ENCODE results near the gene PDLIM5.
"Not testable (repeated sequence)": the region's sequence is repeated elsewhere in the genome, so short reads cannot be mapped to it uniquely, and the experiment has no call there.

PDLIM5 gene

DNA sequence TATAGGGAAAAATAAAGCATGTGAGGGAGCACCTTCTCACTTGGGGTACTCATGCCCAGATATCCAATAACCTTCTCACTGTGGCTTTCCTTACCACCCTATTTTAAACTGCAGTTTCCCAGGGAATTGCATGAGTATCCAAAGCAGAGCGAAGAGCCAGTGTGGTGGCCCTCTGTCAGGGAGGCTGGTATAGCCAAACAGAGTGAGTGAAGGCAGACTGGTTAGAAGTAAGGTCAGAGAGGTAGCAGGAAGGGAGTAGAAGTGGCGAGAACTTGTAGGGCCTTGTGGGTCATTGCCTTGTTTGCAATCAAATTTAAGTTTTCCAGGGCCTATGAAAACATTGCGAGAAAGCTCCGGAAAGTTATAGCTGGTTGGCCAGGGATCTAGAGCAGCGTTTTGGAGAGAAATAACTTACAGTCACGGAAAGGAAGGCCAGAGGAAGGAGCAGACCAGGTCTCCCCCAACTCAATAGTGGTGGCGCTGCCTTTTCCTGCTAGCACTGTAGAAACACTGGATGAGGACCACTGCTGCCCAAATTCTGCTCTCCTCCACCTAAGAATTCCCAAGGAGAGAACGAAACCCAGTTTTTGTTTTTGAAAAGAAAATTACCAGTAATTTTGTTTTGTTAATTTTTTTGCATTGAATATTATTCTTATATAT is 77.2 kb downstream of the PDLIM5 start:
- DNase-seq (ENCODE audit: low spot score) = no peak

DNA sequence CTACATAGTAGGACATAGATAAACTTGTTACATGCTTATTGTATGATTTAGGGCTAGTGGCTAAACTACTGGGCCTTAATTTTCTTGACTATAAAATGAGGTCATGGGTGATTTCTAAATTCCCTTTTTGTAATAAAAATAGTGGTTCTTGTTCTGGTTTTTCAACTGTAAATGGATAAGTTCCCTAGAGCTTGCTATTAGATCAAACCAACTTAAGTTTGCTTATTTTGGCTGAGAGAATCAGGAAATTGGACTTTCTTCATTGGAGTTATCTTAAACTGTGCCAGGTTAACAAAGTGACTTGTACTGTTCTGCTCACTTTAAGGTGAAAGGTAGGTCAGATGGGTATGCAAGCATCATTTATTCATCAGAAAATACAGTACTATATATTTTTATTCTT is 78.3 kb downstream of the PDLIM5 start:
- DNase-seq (ENCODE audit: low spot score) = no peak

DNA sequence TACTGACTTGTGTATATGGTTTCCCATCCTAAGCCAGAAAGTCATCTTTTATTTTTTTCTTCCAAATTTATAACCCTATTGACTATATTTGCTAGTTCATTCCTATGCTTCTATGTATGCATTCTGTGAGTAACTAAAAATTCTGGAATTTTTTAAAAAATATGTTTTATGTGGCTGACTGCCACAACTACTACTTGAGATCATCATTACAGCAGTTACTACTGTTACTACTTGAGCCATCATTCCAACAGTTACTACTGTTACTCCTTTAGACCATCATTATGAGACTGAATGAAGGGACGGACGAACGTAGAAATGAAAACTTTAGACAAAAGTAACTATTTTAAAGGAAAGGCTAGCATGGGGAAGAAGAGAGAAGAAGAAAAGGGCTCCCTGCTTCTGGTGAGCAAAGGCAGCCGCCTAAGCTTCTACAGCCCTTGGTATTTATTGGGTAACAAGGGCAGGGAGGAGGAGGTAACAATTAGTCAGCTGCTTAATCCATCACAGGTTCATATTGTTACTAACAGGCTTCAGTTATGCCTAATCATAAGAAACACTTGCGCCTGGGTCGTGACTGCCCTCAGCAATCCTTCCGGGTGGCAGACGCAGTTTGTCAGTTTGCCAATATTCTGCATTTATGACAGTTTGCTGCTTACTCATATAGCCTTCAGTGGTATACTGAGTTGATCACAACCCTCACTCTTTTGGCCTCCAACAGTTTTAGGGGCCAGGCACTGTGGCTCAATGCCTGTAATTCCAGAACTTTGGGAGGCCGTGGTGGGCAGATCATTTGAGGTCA is 80.4 kb downstream of the PDLIM5 start:
- DNase-seq (ENCODE audit: low spot score) = no peak

DNA sequence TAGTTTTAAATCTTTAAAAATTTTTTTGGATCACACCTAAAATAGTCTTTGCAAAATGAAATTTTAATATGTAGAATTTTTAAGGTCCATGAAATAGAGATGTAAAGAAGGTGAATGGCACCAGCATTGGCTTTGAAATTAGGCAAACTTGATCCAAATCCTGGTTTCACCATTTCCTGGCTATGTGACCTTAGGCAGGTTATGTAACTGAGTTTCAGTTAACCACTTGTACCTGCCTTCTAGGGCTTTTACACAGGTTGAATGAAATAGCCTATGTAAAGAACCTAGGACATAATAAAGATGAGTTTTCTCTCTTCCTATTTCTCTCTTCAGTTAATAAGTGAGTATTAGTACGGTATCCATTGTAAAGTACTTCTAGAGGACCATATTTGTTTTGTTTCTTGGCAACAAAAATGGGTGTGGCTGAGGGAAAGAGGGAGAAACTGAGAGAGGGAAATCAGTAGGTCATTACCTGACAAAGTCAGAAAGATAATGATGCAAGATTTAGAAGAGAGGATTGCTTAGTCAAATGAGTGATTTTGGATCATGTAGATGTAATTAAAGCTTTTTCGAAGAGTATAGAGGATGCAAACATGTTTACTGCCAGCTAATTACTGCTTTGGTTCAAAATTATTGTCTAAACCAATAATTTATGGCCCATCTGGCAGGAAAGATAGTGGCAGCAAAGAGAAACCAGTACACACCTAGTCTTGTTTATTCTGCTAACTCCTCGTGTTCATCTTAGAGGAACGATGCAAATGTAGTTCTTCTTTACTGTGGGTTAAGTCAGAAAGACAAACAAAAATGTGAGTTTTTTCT is 81.9 kb downstream of the PDLIM5 start:
- no peak for DNase-seq (ENCODE audit: low spot score)

DNA sequence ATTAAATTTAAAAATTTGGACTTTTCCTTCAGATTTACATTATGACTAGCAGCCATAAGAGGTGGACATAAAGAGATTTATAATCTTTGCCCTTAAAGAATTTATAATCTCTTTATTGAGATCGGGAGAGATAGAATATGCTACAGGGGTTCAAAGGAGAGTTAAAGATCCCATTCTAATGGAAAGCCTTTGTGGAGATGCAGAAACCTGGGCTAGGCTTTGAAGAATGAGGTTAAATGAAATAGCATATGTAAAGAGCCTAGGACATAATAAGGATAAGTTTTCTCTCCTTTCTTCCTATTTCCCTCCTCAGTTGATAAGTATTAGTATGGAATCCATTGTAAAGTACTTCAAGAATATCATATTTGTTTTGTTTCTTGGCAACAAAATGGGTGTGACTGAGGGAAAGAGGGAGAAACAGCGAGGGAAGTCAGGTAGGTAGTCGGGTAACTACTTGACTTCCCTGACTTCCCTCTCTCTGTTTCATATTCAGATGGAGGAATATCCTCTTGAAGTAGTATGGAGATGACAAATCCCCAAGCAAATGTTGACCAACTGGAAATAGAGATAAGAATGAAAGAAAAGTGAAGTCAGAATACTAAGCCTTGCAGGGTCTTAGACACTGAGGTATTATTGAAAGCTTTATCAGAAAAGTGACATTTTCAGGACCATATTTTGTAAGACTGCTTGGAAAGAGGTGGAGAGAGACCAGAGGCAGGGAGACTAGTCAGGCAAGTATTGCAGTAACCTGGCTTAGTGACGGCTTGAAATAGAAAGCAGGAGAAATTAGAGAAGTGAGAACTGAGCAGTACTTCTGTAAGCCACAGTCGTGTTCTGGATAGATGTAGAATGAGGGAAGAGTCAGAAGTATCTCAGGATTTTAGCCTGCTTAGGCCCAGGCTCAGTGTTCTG is 82.9 kb downstream of the PDLIM5 start:
- DNase-seq (ENCODE audit: low spot score) = no peak

DNA sequence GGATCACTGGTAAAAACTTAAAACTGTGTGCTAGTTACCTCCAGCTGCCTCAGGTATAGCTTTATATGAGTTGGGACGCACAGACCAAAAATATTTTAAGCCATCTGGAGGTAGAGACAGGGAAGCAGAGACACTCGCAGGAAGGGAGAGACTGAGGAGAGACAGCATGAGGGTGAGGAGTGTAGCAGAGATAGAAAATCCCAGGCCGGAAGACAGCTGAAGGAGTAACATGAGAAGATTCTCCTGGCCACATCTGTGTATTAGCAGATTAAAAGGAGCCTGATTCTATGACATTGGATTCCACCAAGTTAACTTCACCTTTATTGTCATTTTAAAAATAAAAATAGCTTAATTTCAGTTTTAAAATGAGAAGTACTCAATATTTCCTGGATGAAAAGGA is 84.3 kb downstream of the PDLIM5 start:
- DNase-seq (ENCODE audit: low spot score) = no peak

DNA sequence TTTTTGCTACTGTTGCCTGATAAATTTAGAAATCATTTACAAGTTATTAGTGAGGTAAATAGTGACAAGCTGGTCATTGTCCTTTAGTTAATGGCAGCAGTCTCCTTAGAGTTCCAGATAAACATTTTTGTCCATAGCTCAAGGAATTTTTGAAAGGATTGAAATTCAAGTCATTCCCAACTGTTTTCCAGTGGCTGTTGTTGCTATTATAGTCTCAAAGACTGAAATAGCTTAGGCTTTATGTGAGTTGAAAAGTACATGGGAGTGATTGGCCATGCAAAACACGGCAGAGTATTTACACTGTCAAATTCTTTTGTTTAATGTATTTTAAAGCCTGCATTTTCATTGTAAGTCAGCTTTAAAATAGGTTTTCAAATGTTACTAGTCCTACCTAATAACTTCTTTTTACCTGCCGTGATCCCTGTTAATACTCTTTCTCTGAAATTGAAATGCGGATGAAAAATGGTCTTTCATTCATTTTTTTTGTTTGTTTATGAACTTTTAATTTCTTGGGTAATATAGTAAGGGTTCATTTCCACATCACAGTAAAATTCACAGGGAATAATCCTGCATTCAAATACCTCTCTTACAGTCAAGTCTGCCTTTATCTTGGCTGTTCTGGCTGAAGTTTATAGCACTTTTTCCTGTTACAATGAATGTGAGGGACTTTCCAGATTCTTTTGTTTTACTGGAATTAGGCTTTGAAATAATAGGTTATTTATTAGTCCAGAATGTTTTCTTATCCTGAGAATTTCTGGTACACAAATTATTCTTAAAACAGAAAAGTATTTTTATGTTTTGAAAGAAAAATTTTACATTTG is 85.1 kb downstream of the PDLIM5 start:
- DNase-seq (ENCODE audit: low spot score) = no peak

DNA sequence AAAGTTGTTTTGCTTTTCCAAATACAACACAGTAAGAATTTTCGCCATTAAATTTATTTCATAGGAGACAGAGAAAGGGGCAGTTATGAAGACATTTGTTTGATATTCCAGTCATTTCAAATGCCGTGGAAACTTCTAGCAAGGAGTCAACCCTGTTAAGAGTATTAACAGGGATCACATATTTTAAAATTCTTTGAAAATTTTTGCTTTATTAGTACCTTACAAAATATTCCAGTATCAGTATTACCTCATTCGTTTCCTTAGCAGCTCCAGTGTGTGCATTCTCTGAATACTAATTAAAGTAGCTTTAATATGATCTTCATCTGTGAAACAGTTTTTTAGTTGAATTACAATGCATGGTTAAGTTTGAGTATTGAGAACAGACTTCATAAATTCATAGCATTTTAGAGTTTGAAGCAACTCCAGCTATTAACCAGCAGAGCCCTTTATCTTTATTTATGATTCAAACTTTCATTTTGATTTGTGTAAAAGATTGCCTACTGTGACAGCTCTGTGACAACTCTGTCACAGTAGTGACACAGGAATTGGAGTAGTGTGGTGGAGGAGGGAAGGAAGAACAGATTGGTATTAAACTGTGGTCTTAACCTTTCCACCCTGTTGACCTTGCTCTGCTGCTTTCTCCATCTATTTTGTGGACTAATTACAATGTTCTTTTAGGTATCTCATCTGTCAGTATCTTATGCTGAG is 86.3 kb downstream of the PDLIM5 start:
- no peak for DNase-seq (ENCODE audit: low spot score)

DNA sequence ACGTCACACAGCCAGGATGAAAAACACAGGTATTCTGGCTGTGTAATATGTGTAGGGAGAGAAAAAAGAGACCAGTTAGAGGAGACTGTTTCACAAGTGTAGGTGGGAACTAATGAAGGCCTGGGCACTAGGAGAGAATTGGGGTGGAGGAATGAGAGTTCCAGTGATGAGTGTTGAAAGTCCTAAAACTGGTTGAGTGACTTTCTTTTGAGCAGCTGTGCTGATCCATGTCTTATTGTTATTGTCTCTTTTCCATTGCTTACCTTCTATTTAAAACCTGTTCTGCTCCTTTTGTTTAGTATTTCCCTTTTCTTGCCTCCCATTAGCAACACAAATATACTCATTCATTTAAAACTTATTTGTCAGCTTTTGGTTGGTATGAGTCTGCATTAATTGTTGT is 88.7 kb downstream of the PDLIM5 start:
- peak; percentile 19 for DNase-seq (ENCODE audit: low spot score)

DNA sequence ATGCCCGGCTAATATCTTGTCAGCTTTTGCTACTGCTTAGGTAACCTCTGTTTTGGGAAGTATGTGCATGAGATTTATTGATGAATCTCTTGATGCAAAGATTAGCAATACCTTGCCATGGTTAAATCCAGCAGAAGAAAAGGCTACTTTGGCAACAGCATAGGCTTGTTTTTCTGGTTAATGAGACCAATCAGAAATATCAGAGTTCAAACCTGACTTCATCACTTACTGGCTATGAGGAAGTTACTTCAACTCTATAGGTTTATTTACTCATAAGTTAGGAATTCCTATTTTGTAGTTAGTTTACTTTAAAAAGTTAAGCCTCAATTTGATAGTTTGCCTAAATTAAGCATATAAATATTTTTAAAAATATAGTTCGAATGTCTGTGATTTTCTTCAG is 93.1 kb downstream of the PDLIM5 start:
- no peak for DNase-seq (ENCODE audit: low spot score)

DNA sequence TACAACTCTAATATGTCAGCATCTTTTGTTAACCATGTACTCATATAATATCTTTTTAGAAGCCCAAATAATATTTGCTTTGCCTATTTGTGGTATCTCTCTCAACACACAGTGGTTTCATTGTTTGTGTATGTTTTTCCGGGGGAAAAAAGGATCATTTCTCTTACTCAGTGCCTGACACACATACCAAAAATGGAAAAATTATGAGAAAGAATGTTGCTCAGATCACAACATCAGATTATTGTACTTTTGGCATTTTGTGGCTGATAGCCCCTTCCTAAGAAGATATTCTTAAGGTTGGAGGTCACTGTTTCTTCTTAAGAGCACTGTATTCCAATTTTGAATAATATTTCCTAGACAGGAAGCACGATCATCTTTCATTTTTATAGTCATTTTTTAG is 93.6 kb downstream of the PDLIM5 start:
- DNase-seq (ENCODE audit: low spot score) = no peak

DNA sequence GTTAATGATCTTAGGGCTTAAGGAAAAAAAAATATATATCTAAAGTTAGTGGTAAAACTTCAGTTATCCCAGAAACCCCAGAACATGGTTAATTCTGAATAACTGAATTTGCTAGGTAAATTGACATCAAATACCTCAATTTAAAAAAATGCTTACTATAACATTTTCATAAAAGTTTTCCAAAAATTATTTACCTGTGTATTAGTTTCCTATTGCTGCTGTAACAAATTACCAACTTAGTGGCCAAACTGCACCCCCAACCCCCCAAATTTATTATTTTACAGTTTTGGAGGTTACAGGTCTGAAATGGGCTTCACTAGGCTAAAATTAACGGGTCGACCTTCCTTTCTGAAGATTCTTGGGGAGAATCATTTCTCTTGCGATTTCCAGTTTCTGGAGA is 95.2 kb downstream of the PDLIM5 start:
- DNase-seq (ENCODE audit: low spot score) = no peak

DNA sequence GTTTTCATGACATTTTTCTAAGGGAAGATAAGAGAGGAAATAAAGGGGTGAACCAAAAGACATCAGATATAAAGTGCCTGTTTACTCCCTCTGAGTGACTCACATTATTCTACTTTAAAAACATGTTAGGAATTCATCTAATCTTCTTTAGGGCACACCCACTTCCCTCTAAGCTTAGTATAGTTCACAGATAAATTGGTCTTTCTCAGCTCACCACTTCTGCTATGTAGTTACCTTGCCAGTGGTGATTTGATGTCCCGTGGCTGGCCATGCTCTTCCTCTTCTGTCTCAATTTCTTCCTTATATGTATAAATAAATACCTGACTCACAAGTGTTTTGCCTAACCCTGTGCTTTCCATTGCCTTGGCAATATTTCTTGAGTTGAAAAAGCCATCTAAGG is 96.8 kb downstream of the PDLIM5 start:
- no peak for DNase-seq (ENCODE audit: low spot score)

DNA sequence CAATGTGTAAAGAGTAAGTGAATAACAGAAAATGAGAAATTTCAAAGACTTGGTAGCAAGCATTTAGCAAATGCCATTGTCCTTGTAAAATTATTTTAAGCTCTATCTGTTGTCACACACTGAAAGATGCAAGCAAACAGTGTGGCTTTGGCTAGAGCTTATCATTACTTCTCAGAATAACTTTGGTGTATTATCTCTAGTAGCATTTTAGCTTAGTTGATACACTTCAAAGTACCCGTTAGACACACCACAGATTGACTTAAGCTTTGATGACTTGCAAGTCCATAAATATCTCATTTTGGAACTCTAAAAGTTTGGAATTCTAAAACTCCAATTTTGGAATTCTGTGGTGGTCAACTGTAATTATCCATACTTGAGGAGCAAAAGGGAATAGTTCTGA is 98.6 kb downstream of the PDLIM5 start:
- no peak for DNase-seq (ENCODE audit: low spot score)

DNA sequence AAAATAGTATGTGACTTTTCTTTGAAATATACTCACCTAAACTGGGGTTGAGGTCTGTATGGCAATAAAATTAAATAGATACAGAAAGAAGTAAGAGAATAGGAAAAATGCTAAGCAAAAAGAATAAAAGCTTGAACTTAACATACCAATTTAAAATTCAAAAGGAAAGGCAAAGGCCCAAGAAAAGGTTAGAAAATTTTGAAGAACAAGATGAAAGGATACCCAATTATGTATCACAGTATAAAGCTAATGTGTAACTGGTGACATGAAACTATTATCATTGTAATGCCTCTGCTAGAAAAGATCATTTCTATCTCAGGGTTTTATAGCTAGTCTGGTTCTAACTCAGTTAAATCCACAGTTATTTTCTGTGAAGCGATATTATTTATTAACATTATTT is 99.1 kb downstream of the PDLIM5 start:
- no peak for DNase-seq (ENCODE audit: low spot score)

DNA sequence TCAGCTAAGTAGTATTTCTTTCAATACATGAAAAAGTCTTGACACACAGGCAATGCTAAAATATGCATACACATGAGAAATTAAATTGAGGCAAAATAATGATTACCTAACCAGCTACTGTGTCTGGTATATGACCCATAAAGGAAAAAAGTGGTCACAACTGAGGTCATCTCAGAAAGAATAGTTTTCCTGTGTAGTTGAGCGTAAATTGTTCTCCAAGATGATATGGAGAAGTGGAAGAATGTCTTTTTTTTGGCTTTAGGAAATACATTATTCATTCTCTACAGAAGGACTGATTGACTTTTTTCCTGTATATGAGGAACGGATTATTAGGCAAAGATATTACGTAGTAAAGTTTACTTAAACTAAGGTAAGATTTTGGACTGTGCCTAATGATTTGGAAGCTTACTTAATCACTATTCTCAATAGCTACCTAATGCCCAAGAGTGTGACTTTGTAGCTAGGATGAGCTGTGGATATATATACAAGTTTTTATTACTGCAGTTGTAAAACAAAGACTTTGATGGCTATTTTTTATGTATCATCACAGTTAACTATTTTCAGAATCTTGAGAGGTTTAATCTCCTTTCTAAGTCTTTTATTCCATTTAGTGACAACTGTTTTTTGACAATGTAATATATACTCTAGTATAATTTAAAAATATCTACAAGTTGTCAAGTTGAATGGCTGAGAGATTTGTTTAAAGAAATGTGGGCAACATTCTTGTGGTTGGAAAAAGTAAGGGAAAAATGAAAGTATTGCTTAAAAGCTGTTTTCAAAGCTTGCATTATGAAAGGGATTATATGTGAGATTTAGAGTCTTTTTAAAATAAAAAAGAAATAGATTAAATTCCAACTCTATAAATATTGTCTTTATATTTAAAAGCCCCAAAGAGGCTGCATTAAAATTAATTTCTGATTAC is 100.2 kb downstream of the PDLIM5 start:
- DNase-seq (ENCODE audit: low spot score) = no peak

DNA sequence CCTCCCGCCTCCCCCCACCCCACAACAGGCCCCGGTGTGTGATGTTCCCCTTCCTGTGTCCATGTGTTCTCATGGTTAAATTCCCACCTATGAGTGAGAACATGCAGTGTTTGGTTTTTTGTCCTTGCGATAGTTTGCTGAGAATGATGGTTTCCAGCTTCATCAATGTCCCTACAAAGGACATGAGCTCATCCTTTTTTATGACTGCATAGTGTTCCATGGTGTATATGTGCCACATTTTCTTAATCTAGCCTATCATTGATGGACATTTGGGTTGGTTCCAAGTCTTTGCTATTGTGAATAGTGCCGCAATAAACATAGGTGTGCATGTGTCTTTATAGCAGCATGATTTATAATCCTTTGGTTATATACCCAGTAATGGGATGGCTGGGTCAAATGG is 104.3 kb downstream of the PDLIM5 start:
- DNase-seq (ENCODE audit: low spot score) = not testable (repeated sequence)

DNA sequence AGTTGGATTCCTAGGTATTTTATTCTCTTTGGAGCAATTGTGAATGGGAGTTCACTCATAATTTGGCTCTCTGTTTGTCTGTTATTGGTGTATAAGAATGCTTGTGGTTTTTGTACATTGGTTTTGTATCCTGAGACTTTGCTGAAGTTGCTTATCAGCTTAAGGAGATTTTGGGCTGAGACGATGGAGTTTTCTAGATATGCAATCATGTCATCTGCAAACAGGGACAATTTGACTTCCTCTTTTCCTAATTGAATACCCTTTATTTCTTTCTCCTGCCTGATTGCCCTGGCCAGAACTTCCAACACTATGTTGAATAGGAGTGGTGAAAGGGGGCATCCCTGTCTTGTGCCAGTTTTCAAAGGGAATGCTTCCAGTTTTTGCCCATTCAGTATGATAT is 105.9 kb downstream of the PDLIM5 start:
- DNase-seq (ENCODE audit: low spot score) = not testable (repeated sequence)

DNA sequence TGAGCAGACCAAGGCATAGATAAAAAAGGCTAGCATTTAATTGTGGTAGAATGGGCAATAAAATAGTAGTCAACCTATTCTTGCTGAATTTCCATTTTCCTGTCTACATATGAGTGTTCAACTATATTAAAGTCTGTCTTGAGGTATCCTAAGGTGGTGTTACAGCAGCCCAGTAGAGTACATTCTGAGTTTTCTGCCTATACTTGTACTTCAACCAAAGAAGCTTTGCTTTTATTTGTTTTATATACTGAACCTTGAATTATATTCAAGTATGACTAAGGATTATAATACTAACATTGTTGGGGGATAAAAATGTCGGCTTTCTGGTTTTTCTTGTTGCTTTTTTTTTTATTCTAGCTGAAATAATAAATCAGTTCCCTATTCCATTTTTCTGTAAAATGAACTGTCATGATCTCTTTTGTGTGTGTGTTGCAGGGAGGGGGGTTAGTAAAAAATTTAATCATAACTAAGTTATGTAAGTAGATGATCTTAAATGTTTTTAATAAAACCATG is 106.7 kb downstream of the PDLIM5 start:
- DNase-seq (ENCODE audit: low spot score) = no peak
